Breast epithelium (tissue), 3 donors: ENCODE results near the gene PRRC2C.

Experiments
- CTCF ChIP-seq, 3 donors: fragments of 450-650 bp; IDR thresholded peaks; one replicate each; pipeline ENCODE4 v1.5.1; 2016 to 2017; ENCODE audit warnings: antibody characterized with exemption in 3 of 3, mild to moderate bottlenecking in 3 of 3, moderate library complexity in 3 of 3
- POLR2A ChIP-seq: fragments of 450-650 bp; IDR thresholded peaks from one replicate; pipeline ENCODE4 v1.6.1; 2016; ENCODE audit warnings: antibody characterized with exemption, mild to moderate bottlenecking, moderate library complexity
- POLR2AphosphoS5 ChIP-seq, 3 donors: sonication (generic); formaldehyde crosslinking; IDR thresholded peaks; one replicate each; pipeline ENCODE4 v1.6.1; 2017; ENCODE audit warnings: antibody characterized with exemption in 3 of 3

- TF ChIP-seq CTCF (IDR thresholded peaks at IDR 0.05) (no peak), POLR2A (no peak), POLR2AphosphoS5 (IDR thresholded peaks at IDR 0.05) (no peak)
Observed at GRCh38 chr1:171480035-171480434, 5.3 kb upstream of the PRRC2C start.
